ENCODE measurements around the gene SIL1.

DNA sequence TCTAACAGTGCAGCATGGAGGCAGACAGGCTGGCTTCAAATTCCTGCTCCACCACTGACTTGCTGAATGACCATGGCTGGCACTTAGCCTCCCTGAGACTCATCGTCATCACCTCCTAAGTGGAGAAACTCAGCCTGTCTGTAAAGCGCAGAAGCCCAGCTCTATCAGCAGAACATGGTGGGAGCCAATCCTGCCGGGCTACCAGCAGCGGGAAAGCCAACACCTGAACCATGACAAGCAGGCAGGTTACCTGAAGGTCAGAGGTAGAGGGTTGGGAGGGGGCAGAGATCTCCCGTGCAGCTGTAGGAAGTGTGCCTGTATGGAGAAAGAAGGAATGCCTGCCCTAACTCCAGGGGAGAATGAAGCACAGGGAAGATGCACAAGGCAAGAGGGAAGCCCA lies 250.4 kb downstream of the SIL1 start:
- TF ChIP-seq, protein P1, sequence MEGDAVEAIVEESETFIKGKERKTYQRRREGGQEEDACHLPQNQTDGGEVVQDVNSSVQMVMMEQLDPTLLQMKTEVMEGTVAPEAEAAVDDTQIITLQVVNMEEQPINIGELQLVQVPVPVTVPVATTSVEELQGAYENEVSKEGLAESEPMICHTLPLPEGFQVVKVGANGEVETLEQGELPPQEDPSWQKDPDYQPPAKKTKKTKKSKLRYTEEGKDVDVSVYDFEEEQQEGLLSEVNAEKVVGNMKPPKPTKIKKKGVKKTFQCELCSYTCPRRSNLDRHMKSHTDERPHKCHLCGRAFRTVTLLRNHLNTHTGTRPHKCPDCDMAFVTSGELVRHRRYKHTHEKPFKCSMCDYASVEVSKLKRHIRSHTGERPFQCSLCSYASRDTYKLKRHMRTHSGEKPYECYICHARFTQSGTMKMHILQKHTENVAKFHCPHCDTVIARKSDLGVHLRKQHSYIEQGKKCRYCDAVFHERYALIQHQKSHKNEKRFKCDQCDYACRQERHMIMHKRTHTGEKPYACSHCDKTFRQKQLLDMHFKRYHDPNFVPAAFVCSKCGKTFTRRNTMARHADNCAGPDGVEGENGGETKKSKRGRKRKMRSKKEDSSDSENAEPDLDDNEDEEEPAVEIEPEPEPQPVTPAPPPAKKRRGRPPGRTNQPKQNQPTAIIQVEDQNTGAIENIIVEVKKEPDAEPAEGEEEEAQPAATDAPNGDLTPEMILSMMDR (conservative IDR thresholded peaks at IDR 0.05; ENCODE audit: low read depth, low read length): no peak
- no peak for TF ChIP-seq EZH2 (IDR thresholded peaks at IDR 0.05; ENCODE audit: borderline replicate concordance, low read depth, low read length, poor library complexity, severe bottlenecking)
